Fibroblast of pulmonary artery (primary cell): Measurements from ENCODE around the gene NEUROD1.

Source experiments
- DNase-seq: peaks from one replicate; pipeline ENCODE4 v3.0.0-alpha.2; 2010; ENCODE audit warnings: low read depth
- H3K4me3 ChIP-seq: replicated peaks from 2 replicates; pipeline ENCODE4 v1.5.1; 2011; ENCODE audit warnings: low read depth, mild to moderate bottlenecking, control low read depth, low read length, moderate library complexity
- CTCF ChIP-seq: IDR thresholded peaks from 2 replicates; pipeline ENCODE4 v1.5.1; 2011; ENCODE audit warnings: mild to moderate bottlenecking, control low read depth, low read length, inconsistent platforms; ENCODE audit errors: missing control alignments

Gene NEUROD1

GRCh38 chr2:181684454-181685149 is 4.3 kb upstream of the NEUROD1 start:
- DNase-seq, result no peak
- no peak overlapping the region for H3K4me3 ChIP-seq
- TF ChIP-seq CTCF, result no peak

- peak; percentile 28 for DNase-seq
- TF ChIP-seq CTCF, result no peak
Measured at GRCh38 chr2:181683518-181684453, 3.5 kb upstream of the NEUROD1 start.

GRCh38 chr2:181682795-181683517 is 2.6 kb upstream of the NEUROD1 start:
- TF ChIP-seq CTCF, result no peak
- no peak overlapping the region for H3K4me3 ChIP-seq
- no peak for DNase-seq

More at GRCh38 chr2:181683518-181684453, 3.5 kb upstream of the NEUROD1 start:
- H3K4me3 ChIP-seq, result no peak overlapping the region

GRCh38 chr2:181682026-181682789 is 1.9 kb upstream of the NEUROD1 start:
- no peak overlapping the region for H3K4me3 ChIP-seq
- no peak for DNase-seq
- no peak for TF ChIP-seq CTCF

- no peak overlapping the region for H3K4me3 ChIP-seq
- no peak for TF ChIP-seq CTCF
- DNase-seq, result no peak
Measured at GRCh38 chr2:181680937-181681811, 857 bp upstream of the NEUROD1 start.
